IMR-90 (cell line): ENCODE results near the gene AHCYL1. TPM values are rescaled to one million over a fixed set of nuclear protein-coding genes. Genes with fewer than 3 reads are reported as not detected.

Experiments used
- ATAC-seq: fragments of 200-7000 bp; cut with Tn5 transposase; 2 replicates; pipeline ENCODE4 v1.9.1; 2020; ENCODE audit warnings: low read depth, mild to moderate bottlenecking, moderate library complexity
- BruUV-seq: library from RNA; stranded (reverse); fragments of 400-500 nt; replicated peaks from 2 replicates; lab custom pipeline; 2021; lab: Mats Ljungman, UMichigan
- CTCF ChIA-PET: fragments of 300-600 bp; formaldehyde crosslinking; extraction: SDS; loops from one replicate; lab custom pipeline; 2021; ENCODE audit warnings: antibody characterized with exemption; lab: Yijun Ruan, JAX
- POLR2A ChIA-PET: fragments of 300-600 bp; sonication (Branson Sonifier 250); formaldehyde crosslinking; loops from one replicate; lab custom pipeline; 2022; ENCODE audit warnings: antibody characterized with exemption; ENCODE audit not compliant: unreplicated experiment; lab: Charles Lee
- DNase-seq: peaks from one replicate; pipeline ENCODE4 v3.0.0; 2013
- H2AFZ ChIP-seq: replicated peaks from 2 replicates; pipeline ENCODE3; 2013; ENCODE audit warnings: low read length, mild to moderate bottlenecking; ENCODE audit not compliant: poor library complexity
- H2AK5ac ChIP-seq: 2 replicates; pipeline ENCODE4 v1.6.1; 2013; ENCODE audit warnings: low read depth, low read length, inconsistent platforms
- H2AK9ac ChIP-seq: replicated peaks from 2 replicates; pipeline ENCODE3; 2013; ENCODE audit warnings: mild to moderate bottlenecking, low read depth, low read length, moderate library complexity; ENCODE audit not compliant: poor library complexity
- H2BK120ac ChIP-seq: 2 replicates; pipeline ENCODE4 v1.6.1; 2013; ENCODE audit warnings: low read depth, low read length, inconsistent platforms
- H2BK15ac ChIP-seq: 3 replicates; pipeline ENCODE4 v1.6.1; 2013; ENCODE audit warnings: low read depth, low read length, inconsistent platforms
- H2BK20ac ChIP-seq: 2 replicates; pipeline ENCODE4 v1.6.1; 2013; ENCODE audit warnings: low read depth, mild to moderate bottlenecking, inconsistent platforms, low read length, moderate library complexity
- H2BK5ac ChIP-seq: 2 replicates; pipeline ENCODE4 v1.6.1; 2013; ENCODE audit warnings: mild to moderate bottlenecking, low read depth, low read length, inconsistent platforms; ENCODE audit not compliant: poor library complexity, severe bottlenecking
- H3K14ac ChIP-seq: replicated peaks from 2 replicates; pipeline ENCODE4 v1.6.1; 2013; ENCODE audit warnings: low read depth, low read length, inconsistent platforms
- H3K18ac ChIP-seq: 2 replicates; pipeline ENCODE4 v1.6.1; 2013; ENCODE audit warnings: low read depth, low read length, control low read depth
- H3K23ac ChIP-seq: 2 replicates; pipeline ENCODE4 v1.6.1; 2013; ENCODE audit warnings: low read depth, low read length, inconsistent platforms
- H3K27ac ChIP-seq: 2 replicates; pipeline ENCODE4 v1.5.1; 2013; ENCODE audit warnings: mild to moderate bottlenecking, control low read depth, low read length; ENCODE audit not compliant: insufficient read depth
- H3K27me3 ChIP-seq: 2 replicates; pipeline ENCODE4 v1.6.1; 2013; ENCODE audit warnings: low read length; ENCODE audit not compliant: control insufficient read depth, insufficient read depth
- H3K36me3 ChIP-seq: 2 replicates; pipeline ENCODE4 v1.6.1; 2013; ENCODE audit warnings: low read length, mixed read lengths; ENCODE audit not compliant: control insufficient read depth, insufficient read depth
- H3K4ac ChIP-seq: 2 replicates; pipeline ENCODE4 v1.6.1; 2013; ENCODE audit warnings: low read depth, low read length, inconsistent platforms
- H3K4me1 ChIP-seq: 2 replicates; pipeline ENCODE4 v1.6.1; 2013; ENCODE audit warnings: low read length, mixed read lengths; ENCODE audit not compliant: control insufficient read depth, insufficient read depth
- H3K4me2 ChIP-seq: 2 replicates; pipeline ENCODE4 v1.6.1; 2013; ENCODE audit warnings: low read depth, mild to moderate bottlenecking, control low read depth, low read length, moderate library complexity
- H3K4me3 ChIP-seq: 2 replicates; pipeline ENCODE4 v1.5.1; 2013; ENCODE audit warnings: low read depth, mild to moderate bottlenecking, control low read depth, low read length, moderate library complexity; ENCODE audit not compliant: insufficient read depth
- H3K56ac ChIP-seq: 2 replicates; pipeline ENCODE4 v1.6.1; 2013; ENCODE audit warnings: low read length, inconsistent platforms; ENCODE audit not compliant: insufficient read depth; ENCODE audit errors: extremely low read depth
- H3K79me1 ChIP-seq, 2 experiments: 2 replicates each; pipeline ENCODE4 v1.6.1; 2013; ENCODE audit warnings: low read length in 2 of 2, inconsistent platforms in 1 of 2, low read depth in 1 of 2
- H3K9ac ChIP-seq: 2 replicates; pipeline ENCODE4 v1.6.1; 2013; ENCODE audit warnings: low read depth, low read length, control low read depth
- H3K9me1 ChIP-seq: 2 replicates; pipeline ENCODE4 v1.6.1; 2013; ENCODE audit warnings: low read length, inconsistent platforms; ENCODE audit not compliant: insufficient read depth
- H3K9me3 ChIP-seq: 2 replicates; pipeline ENCODE4 v1.6.1; 2013; ENCODE audit warnings: low read length; ENCODE audit not compliant: control insufficient read depth, insufficient read depth
- H4K20me1 ChIP-seq: 2 replicates; pipeline ENCODE4 v1.6.1; 2013; ENCODE audit warnings: low read length, inconsistent platforms; ENCODE audit not compliant: insufficient read depth
- H4K5ac ChIP-seq: 2 replicates; pipeline ENCODE4 v1.6.1; 2013; ENCODE audit warnings: mild to moderate bottlenecking, low read depth, low read length, control low read depth
- H4K8ac ChIP-seq, 2 experiments: 2 replicates each; pipeline ENCODE4 v1.6.1; 2013; ENCODE audit warnings: low read depth in 2 of 2, low read length in 2 of 2, control low read depth in 1 of 2, inconsistent platforms in 1 of 2
- H4K91ac ChIP-seq: 2 replicates; pipeline ENCODE4 v1.6.1; 2013; ENCODE audit warnings: low read depth, low read length, inconsistent platforms; ENCODE audit not compliant: insufficient read depth
- CHD1 ChIP-seq: IDR thresholded peaks from 2 replicates; pipeline ENCODE4 v1.6.1; 2012; ENCODE audit warnings: low read depth, low read length, improper control_type of control experiment
- CTCF ChIP-seq: conservative IDR thresholded peaks from 2 replicates; pipeline ENCODE4 v1.5.1; 2012; ENCODE audit warnings: mild to moderate bottlenecking, low read depth, low read length, improper control_type of control experiment
- ELK1 ChIP-seq: fragments of 150-350 bp; IDR thresholded peaks from 2 replicates; pipeline ENCODE4 v1.6.1; 2016; ENCODE audit warnings: low read depth, mild to moderate bottlenecking, low read length, moderate library complexity, borderline replicate concordance
- FOS ChIP-seq: fragments of 150-350 bp; IDR thresholded peaks from 2 replicates; pipeline ENCODE4 v1.6.1; 2016; ENCODE audit warnings: low read depth, low read length
- MAZ ChIP-seq: IDR thresholded peaks from 2 replicates; pipeline ENCODE4 v1.6.1; 2012; ENCODE audit warnings: low read depth, mild to moderate bottlenecking, low read length, improper control_type of control experiment, moderate library complexity, borderline replicate concordance
- MXI1 ChIP-seq: IDR thresholded peaks from 2 replicates; pipeline ENCODE4 v1.6.1; 2012; ENCODE audit warnings: low read depth, mild to moderate bottlenecking, low read length, moderate library complexity, borderline replicate concordance
- NFE2L2 ChIP-seq: fragments of 150-350 bp; IDR thresholded peaks from 2 replicates; pipeline ENCODE4 v1.6.1; 2016; ENCODE audit warnings: low read depth, mild to moderate bottlenecking, low read length
- RCOR1 ChIP-seq: IDR thresholded peaks from 2 replicates; pipeline ENCODE4 v1.6.1; 2012; ENCODE audit warnings: mild to moderate bottlenecking, low read length, improper control_type of control experiment; ENCODE audit not compliant: insufficient replicate concordance
- RFX5 ChIP-seq: IDR thresholded peaks from 2 replicates; pipeline ENCODE4 v1.8.0; 2012; ENCODE audit warnings: low read depth, mild to moderate bottlenecking, low read length, moderate library complexity
- USF2 ChIP-seq: fragments of 150-350 bp; IDR thresholded peaks from 2 replicates; pipeline ENCODE4 v1.6.1; 2017; ENCODE audit warnings: mild to moderate bottlenecking, antibody characterized with exemption, low read length, low read depth
- dilution Hi-C: fragments of 300-500 bp; cut with HindIII; formaldehyde crosslinking; loops from one replicate; pipeline ENCODE4 v1.14.3; 2018; ENCODE audit warnings: low sequenced_read_pairs; ENCODE audit not compliant: unreplicated experiment
- in situ Hi-C: fragments of 300-500 bp; cut with MboI; formaldehyde crosslinking; loops from 3 replicates; pipeline ENCODE4 v1.14.3; 2019; ENCODE audit warnings: low sequenced_read_pairs, inconsistent platforms, mixed read lengths
- intact Hi-C: fragments of 100-400 bp; cut with micrococcal nuclease; formaldehyde crosslinking; loops from 2 replicates; pipeline ENCODE4 v1.10.0; 2022
- polyA plus RNA-seq, 3 experiments: library from polyadenylated mRNA; depleted of rRNA; stranded (reverse); fragments of >200 nt; gene quantifications; 2 replicates each; pipeline ENCODE4 v1.2.3, GENCODE V29; 2012; ENCODE audit warnings: low replicate concordance in 1 of 3
- total RNA-seq: library from RNA; depleted of rRNA; stranded (reverse); fragments of >200 nt; gene quantifications from 2 replicates; pipeline ENCODE4 v1.2.3, GENCODE V29; 2012

Gene AHCYL1
- total and polyA plus RNA-seq, 2 of the 4 experiments (the other 2 are of a cell fraction), result 75.1 to 76.0 TPM

DNA sequence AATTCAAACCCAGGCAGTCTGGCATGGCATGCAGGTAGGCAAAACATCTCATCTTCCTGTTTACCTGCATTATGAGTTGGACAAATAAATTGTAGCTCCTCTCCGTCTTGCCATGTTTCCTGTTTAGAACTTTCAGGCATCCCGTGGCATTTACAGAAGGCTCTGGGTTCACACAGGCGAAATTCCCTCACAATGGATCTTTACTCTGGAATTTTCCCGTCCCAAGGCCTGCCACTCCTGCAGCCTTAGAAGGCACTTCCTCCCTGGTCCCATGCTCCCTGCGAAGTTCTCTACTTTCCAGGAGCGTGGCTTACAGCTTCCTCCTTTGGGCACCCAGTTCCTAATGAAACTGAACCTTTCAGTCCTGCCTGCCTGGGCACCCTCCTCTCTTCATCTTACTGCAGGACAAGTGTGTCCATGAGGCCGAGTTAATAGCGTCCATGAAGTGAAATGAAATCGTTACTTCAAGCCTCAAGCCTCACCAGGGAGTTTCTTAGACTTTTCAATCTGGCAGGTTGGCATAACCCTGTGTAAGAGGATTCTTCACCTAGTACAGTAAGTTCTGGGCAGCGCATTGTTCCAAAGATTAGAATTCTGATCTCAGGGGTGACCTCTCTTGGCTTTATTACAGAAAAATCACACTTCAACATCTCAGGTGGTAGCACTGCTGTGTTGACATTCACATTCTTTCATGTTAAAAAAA, 36.8 kb upstream of the AHCYL1 start (continued):
- no peak for TF ChIP-seq CHD1

- Histone ChIP-seq H3K56ac (no peak overlapping the region), H4K8ac (no peak overlapping the region), H3K4me2 (no peak overlapping the region), H2AK9ac (no peak overlapping the region), H2BK15ac (no peak overlapping the region), H3K27me3 (no peaks in the 10 kb centered on the region), H2BK20ac (no peak overlapping the region), H3K9me3 (no peaks in the 10 kb centered on the region), H2BK5ac (no peak overlapping the region), H3K4ac (no peak overlapping the region), H2AK5ac (no peak overlapping the region), H2AFZ (no peak overlapping the region), H4K20me1 (no peaks in the 10 kb centered on the region), H3K79me1 (no peaks in the 10 kb centered on the region), H2BK120ac (no peak overlapping the region), H3K14ac (no peak overlapping the region), H3K27ac (no peak overlapping the region), H3K36me3 (no peaks in the 10 kb centered on the region), H3K18ac (no peak overlapping the region), H3K4me3 (no peak overlapping the region), H3K4me1 (no peaks in the 10 kb centered on the region; the same call in 1 of the 2 replicates), H3K9me1 (no peaks in the 10 kb centered on the region), H3K23ac (no peak overlapping the region), H4K91ac (no peak overlapping the region), H3K9ac (no peak overlapping the region), H4K5ac (no peak overlapping the region)
- in situ Hi-C loops (no loop called here), intact Hi-C loops (no loop called here), dilution Hi-C loops (no loop called here)
- no peak for DNase-seq
- no peak for TF ChIP-seq RFX5
- TF ChIP-seq MXI1, result no peak
- TF ChIP-seq RCOR1, result no peak
- TF ChIP-seq USF2, result no peak
- no peak for TF ChIP-seq ELK1
- TF ChIP-seq CHD1, result no peak
- no peak for TF ChIP-seq CTCF
- TF ChIP-seq NFE2L2, result no peak
- no peak for TF ChIP-seq FOS
- no peak for TF ChIP-seq MAZ
- ChIA-PET POLR2A (no interaction called here), CTCF (interaction anchor here (0.5 kb wide), 1 partner anchor 826 kb away, joined by 3 read pairs; no protein-coding TSS in a partner anchor)
- no peak for ATAC-seq
- no TSS peak for BruUV-seq
Observed at GRCh38 chr1:109948285-109948630, 36.3 kb upstream of the AHCYL1 start.
